Skeletal muscle satellite cell (primary cell): ENCODE measurements around the gene VAV1.

Experiments
- H3K27me3 ChIP-seq: 2 replicates; pipeline ENCODE4 v1.7.0; 2013; ENCODE audit warnings: low read length; ENCODE audit not compliant: control insufficient read depth, insufficient read depth
- H3K36me3 ChIP-seq: 2 replicates; pipeline ENCODE4 v1.7.0; 2013; ENCODE audit warnings: mild to moderate bottlenecking, control low read depth, low read length; ENCODE audit not compliant: insufficient read depth
- H3K4me1 ChIP-seq: 2 replicates; pipeline ENCODE4 v1.7.0; 2013; ENCODE audit warnings: low read length; ENCODE audit not compliant: control insufficient read depth, insufficient read depth
- H3K4me2 ChIP-seq: 2 replicates; pipeline ENCODE4 v1.7.0; 2013; ENCODE audit warnings: mild to moderate bottlenecking, low read length
- H3K4me3 ChIP-seq: 2 replicates; pipeline ENCODE4 v1.7.0; 2013; ENCODE audit warnings: low read length
- H3K9ac ChIP-seq: 2 replicates; pipeline ENCODE4 v1.7.0; 2013; ENCODE audit warnings: mild to moderate bottlenecking, low read depth, low read length, moderate library complexity
- H3K9me3 ChIP-seq: replicated peaks from 2 replicates; pipeline ENCODE4 v1.7.0; 2013; ENCODE audit warnings: mild to moderate bottlenecking, control low read depth, low read length

Gene VAV1

GRCh38 chr19:6873708-6874431, 101.4 kb downstream of the VAV1 start:
- no peaks in the 10 kb centered on the region for H3K4me1 ChIP-seq
- H3K36me3 ChIP-seq, result no peaks in the 10 kb centered on the region
- no peak overlapping the region for H3K4me2 ChIP-seq
- H3K9me3 ChIP-seq, result no peaks in the 10 kb centered on the region
- no peak overlapping the region for H3K4me3 ChIP-seq
- H3K9ac ChIP-seq, result no peak overlapping the region
- H3K27me3 ChIP-seq, result no peaks in the 10 kb centered on the region

- Histone ChIP-seq H3K9ac (no peak overlapping the region), H3K9me3 (no peaks in the 10 kb centered on the region), H3K4me3 (no peak overlapping the region), H3K36me3 (no peaks in the 10 kb centered on the region), H3K4me2 (no peak overlapping the region), H3K27me3 (no peaks in the 10 kb centered on the region), H3K4me1 (no peaks in the 10 kb centered on the region)
Observed at GRCh38 chr19:6875218-6875617, 102.7 kb downstream of the VAV1 start.

- Histone ChIP-seq H3K4me3 (no peak overlapping the region), H3K9me3 (no peaks in the 10 kb centered on the region), H3K9ac (no peak overlapping the region), H3K27me3 (no peaks in the 10 kb centered on the region), H3K4me1 (no peaks in the 10 kb centered on the region), H3K4me2 (no peak overlapping the region), H3K36me3 (no peaks in the 10 kb centered on the region)
Observed at GRCh38 chr19:6876748-6877147, 104.2 kb downstream of the VAV1 start.

GRCh38 chr19:6877766-6878165, 105.3 kb downstream of the VAV1 start:
- H3K4me2 ChIP-seq, result no peak overlapping the region
- H3K9me3 ChIP-seq, result peaks cover 3% of the 10 kb centered on the region
- H3K27me3 ChIP-seq, result no peaks in the 10 kb centered on the region
- no peaks in the 10 kb centered on the region for H3K4me1 ChIP-seq
- H3K9ac ChIP-seq, result no peak overlapping the region
- no peak overlapping the region for H3K4me3 ChIP-seq
- H3K36me3 ChIP-seq, result no peaks in the 10 kb centered on the region

GRCh38 chr19:6886277-6886897, 113.9 kb downstream of the VAV1 start:
- Histone ChIP-seq H3K9me3 (peaks cover 3% of the 10 kb centered on the region), H3K36me3 (no peaks in the 10 kb centered on the region), H3K9ac (no peak overlapping the region), H3K4me1 (no peaks in the 10 kb centered on the region), H3K4me2 (no peak overlapping the region), H3K4me3 (no peak overlapping the region), H3K27me3 (no peaks in the 10 kb centered on the region)

GRCh38 chr19:6887316-6887715, 114.8 kb downstream of the VAV1 start, which contains the start of gene ADGRE1:
Gene ADGRE1 (plus strand): TSS chr19:6887579. CDS start chr19:6887609, 30 bp downstream.
- Histone ChIP-seq H3K4me2 (no peak within 1 kb of the TSS), H3K36me3 (no peaks in the 10 kb centered on the region), H3K9ac (no peak within 1 kb of the TSS), H3K27me3 (no peaks in the 10 kb centered on the region), H3K9me3 (peaks cover 3% of the 10 kb centered on the region), H3K4me3 (no peak within 1 kb of the TSS), H3K4me1 (no peaks in the 10 kb centered on the region)

- no peak overlapping the region for H3K4me2 ChIP-seq
- H3K27me3 ChIP-seq, result no peaks in the 10 kb centered on the region
- no peaks in the 10 kb centered on the region for H3K36me3 ChIP-seq
- H3K9ac ChIP-seq, result no peak overlapping the region
- no peaks in the 10 kb centered on the region for H3K4me1 ChIP-seq
- H3K9me3 ChIP-seq, result no peaks in the 10 kb centered on the region
- H3K4me3 ChIP-seq, result no peak overlapping the region
Observed at GRCh38 chr19:6888967-6889366, 116.5 kb downstream of the VAV1 start.

- no peaks in the 10 kb centered on the region for H3K9me3 ChIP-seq
- no peak overlapping the region for H3K4me2 ChIP-seq
- H3K9ac ChIP-seq, result no peak overlapping the region
- H3K4me3 ChIP-seq, result no peak overlapping the region
- no peaks in the 10 kb centered on the region for H3K27me3 ChIP-seq
- no peaks in the 10 kb centered on the region for H3K36me3 ChIP-seq
- H3K4me1 ChIP-seq, result no peaks in the 10 kb centered on the region
Observed at GRCh38 chr19:6890401-6890913, 117.9 kb downstream of the VAV1 start.

- Histone ChIP-seq H3K9ac (no peak overlapping the region), H3K27me3 (no peaks in the 10 kb centered on the region), H3K4me1 (no peaks in the 10 kb centered on the region), H3K36me3 (no peaks in the 10 kb centered on the region), H3K4me3 (no peak overlapping the region), H3K4me2 (no peak overlapping the region), H3K9me3 (no peaks in the 10 kb centered on the region)
Observed at GRCh38 chr19:6890938-6891337, 118.4 kb downstream of the VAV1 start.

- no peak overlapping the region for H3K4me2 ChIP-seq
- H3K4me1 ChIP-seq, result no peaks in the 10 kb centered on the region
- no peaks in the 10 kb centered on the region for H3K27me3 ChIP-seq
- H3K9me3 ChIP-seq, result no peaks in the 10 kb centered on the region
- H3K36me3 ChIP-seq, result no peaks in the 10 kb centered on the region
- H3K4me3 ChIP-seq, result no peak overlapping the region
- H3K9ac ChIP-seq, result no peak overlapping the region
Observed at GRCh38 chr19:6891761-6892385, 119.4 kb downstream of the VAV1 start.

GRCh38 chr19:6894313-6894712, 121.8 kb downstream of the VAV1 start:
- Histone ChIP-seq H3K9ac (no peak overlapping the region), H3K36me3 (no peaks in the 10 kb centered on the region), H3K4me1 (no peaks in the 10 kb centered on the region), H3K4me3 (no peak overlapping the region), H3K27me3 (no peaks in the 10 kb centered on the region), H3K4me2 (no peak overlapping the region), H3K9me3 (no peaks in the 10 kb centered on the region)
